Stimulated activated CD4-positive, alpha-beta T cell treated with anti-CD3 and anti-CD28 coated beads, Interleukin-15, amount 100 ng/mL, for 48 hours (primary cell): ENCODE results near the gene ZC3H8.
"Not testable (repeated sequence)": the region's sequence is repeated elsewhere in the genome, so short reads cannot be mapped to it uniquely, and the experiment has no call there.

Experiments
- DNase-seq, 2 donors: peaks; one replicate each; pipeline ENCODE4 v3.0.0-alpha.2; 2020; ENCODE audit warnings: low read depth in 2 of 2

Gene ZC3H8

DNA sequence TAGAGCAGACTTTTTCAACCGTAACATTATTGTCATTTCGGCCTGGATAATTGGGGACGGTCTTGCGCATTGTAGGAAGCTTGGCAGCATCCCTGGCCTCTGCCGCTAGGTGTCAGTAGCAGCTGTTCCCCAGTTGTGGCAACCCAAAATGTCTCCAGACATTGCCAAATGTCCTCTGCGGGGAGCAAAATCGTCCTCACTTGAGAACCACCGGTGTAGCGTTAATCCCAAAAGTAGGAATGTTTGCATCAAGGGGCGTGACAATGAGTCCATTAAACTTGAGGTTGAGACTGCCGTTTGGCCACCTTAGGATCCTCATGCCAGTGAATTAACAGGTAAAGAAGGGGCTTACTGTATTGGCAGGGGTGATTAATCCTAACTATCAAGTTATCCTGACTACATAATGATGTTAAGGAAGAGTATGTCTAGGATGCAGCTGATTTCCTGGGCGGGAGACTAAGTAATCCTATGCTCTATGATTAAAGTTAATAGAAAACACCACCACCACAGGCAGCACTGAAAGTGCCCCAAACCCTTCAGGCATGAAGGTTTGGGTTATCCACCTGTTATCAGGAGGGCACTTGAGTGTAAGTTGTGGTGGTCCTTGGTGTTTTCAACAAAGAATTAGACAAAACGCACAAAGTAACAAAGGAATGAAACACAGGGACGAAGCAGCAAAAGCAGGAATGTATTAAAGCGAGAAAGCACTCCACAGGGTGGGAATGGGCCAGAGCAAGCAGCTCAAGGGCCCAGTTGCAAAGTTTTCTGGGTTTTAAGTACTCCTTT lies 4.9 kb upstream of the ZC3H8 start:
- peak; percentile 71 to 83 for DNase-seq

GRCh38 chr2:112257575-112257974 lies 2.7 kb upstream of the ZC3H8 start:
- DNase-seq, result no peak

DNA sequence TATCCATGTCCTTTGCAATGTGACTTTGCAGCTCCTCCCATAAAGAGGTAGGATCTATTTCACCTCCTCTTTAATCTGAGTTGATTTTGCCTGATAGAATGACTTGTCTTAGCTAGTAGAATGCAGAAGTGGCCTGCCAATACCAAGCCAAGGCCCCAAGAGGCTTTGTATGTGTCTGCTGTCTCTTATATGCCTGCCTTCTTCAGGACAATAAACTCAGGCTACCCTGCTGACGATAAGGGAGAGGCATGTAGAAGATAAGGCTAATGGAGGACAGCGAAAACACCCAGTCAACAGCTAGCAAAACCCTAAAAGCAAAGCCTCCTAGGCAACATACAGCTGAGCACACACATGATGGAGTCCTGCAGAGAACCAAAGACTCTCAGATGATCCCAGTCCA lies 1.8 kb upstream of the ZC3H8 start:
- no peak for DNase-seq

DNA sequence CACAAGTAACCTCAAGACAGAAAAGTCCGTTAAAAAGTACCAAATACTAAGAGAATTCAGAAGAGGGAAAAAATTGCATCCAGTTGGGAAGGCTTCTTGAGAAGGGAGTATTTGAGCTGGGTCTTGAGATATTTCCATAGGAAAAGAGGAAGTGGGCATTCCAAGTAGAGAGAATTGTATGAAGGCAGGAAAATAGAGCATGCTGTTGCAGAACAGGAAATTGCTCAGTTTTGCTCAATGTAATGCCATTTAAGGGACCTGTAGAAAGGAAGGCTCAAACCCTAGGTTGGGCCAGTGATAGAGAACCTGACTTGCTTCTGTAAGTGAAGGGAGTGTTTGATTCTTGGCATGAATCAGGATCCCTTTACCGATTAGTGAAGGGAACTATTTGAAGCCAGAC lies 1.0 kb upstream of the ZC3H8 start:
- DNase-seq, result no peak

GRCh38 chr2:112253261-112253815 lies 1.5 kb downstream of the ZC3H8 start:
- no peak for DNase-seq

- no peak for DNase-seq
Measured at GRCh38 chr2:112251271-112251670, 3.6 kb downstream of the ZC3H8 start.

- DNase-seq, result no peak
Measured at GRCh38 chr2:112244854-112245253, 10.0 kb downstream of the ZC3H8 start.

DNA sequence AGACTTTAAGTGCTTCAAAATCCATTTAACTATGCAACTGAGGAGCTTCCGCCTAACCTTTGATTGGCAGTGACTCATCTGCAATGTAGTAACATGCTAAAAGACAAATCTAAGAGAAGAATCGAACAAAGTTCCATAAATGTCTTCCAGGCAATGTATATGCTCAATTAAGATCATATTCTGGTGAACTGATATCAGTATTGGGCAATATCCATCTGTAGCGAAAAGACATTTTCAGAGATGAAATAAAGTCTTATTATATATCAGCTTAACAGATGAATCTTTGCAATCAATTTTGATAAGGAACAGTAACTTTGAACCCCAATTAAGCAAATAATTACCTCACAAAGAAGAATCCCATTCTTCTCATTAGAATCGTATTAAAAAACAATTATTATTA lies 11.6 kb downstream of the ZC3H8 start:
- DNase-seq, result no peak

DNA sequence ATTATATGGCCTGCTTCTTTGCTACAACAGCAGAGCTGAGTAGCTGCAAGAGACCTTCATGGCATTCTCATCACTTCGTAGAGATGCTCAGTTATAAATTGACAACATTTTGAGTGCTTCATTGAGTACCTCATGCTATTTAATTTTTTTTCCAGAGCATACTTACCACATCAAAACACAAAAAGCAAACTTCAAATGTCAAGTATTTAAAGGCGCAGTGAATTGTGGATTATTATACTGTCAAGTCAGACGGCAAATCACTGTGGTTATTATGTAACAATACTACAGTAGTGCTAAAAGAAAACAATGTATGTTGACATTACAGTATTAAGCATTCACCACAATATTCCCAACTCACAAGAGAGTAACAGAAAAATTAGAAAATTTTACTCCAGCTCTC lies 12.5 kb downstream of the ZC3H8 start:
- DNase-seq, result no peak

GRCh38 chr2:112239862-112240261 lies 15.0 kb downstream of the ZC3H8 start:
- DNase-seq, result no peak

- DNase-seq, result no peak
Measured at GRCh38 chr2:112230371-112230770, 24.5 kb downstream of the ZC3H8 start.

- no peak for DNase-seq
Measured at GRCh38 chr2:112229348-112229747, 25.5 kb downstream of the ZC3H8 start.

GRCh38 chr2:112220831-112221230 lies 34.0 kb downstream of the ZC3H8 start:
- DNase-seq, result no peak

DNA sequence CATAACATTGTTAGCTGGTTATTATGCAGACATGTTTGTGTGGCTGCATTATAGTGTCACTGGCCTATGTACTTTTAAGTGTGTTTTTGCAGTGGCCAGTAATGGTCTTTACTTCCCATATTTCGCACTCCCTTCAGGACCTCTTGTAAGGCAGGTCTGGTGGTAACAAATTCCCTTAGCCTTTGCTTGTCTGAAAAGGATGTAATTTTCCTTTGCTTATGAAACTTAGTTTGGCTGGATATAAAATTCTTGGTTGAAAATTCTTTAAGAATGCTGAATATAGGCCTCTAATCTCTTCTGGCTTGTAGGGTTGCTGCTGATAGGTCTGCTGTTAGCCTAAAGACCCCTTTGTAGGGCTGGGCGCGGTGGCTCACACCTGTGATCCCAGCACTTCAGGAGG lies 34.7 kb downstream of the ZC3H8 start:
- DNase-seq, result no peak

- no peak for DNase-seq
Measured at GRCh38 chr2:112217854-112218253, 37.0 kb downstream of the ZC3H8 start.

- DNase-seq, result no peak
Measured at GRCh38 chr2:112216167-112216566, 38.7 kb downstream of the ZC3H8 start.

DNA sequence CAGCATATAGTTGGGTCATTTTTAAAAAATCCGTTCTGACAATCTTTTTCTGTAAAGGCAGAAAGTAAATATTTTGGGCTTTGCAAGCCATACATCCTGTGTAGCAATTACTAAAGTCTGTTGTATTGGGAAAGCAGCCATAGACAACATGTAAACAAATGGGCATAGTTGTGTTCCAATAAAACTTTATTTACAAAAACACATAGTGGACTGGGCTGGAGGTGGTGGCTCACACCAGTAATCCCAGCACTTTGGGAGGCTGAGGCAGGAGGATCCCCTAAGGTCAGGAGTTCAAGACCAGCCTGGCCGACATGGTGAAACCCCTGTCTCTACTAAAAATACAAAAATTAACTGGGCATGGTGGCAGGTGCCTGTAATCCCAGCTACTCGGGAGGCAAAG lies 46.9 kb downstream of the ZC3H8 start:
- DNase-seq, result not testable (repeated sequence)

DNA sequence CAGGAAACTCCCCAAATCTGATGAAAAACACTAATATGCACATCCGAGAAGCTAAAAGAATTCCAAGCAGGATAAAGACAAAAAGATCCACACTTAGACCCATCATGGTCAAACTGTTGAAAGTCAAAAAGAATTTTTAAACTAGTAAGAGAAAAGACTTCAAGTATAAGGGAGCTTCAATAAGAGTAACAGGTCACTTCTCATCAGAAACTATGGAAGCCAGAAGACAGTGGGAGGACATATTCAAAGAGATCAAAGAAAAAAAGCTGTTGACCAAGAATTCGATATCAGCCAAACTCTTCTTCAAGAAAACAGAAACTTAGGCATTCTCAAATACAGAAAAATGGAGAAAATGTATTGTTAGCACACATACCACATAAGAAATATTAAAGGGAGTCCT lies 50.4 kb downstream of the ZC3H8 start:
- no peak for DNase-seq

GRCh38 chr2:112201696-112202430 lies 53.0 kb downstream of the ZC3H8 start:
- DNase-seq, result no peak

- DNase-seq, result no peak
Measured at GRCh38 chr2:112199188-112199587, 55.7 kb downstream of the ZC3H8 start.

DNA sequence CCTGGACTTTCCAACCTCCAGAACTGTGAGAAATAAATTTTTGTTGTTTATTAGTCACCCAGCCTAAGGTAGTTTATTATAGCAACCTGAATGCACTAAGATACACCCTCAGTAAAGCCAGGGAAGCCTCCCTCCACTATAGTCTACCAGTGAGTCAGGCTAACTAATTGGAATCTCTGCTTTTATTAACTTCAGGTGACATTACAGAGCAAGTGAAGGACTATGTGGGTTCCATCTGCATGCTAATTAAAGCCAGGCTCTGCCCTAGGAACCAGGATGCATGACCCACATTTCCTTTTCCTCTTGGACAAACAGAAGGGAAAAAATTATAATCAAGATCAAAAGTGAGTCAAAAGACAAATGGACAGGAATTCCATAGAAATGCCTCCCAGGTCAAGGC lies 56.1 kb downstream of the ZC3H8 start:
- DNase-seq, result no peak

DNA sequence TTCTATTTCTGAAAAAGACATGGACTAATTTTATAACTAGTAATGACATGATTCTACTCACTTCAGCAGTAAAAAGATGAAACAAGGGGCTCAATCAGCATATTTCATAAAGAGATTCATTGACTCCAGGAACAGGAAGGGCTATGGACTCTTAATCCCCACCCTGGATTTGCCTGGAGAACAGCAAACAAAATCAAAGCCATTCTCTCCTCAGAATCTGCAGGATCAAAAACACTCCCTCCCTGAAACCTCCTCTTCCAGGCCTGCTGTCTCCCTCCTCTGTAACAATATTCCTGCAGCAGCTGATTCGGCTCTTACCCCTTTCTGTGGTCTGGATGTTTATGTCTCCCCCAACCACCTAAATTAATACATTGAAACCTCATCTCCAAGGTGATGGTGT lies 57.0 kb downstream of the ZC3H8 start:
- no peak for DNase-seq

- no peak for DNase-seq
Measured at GRCh38 chr2:112195950-112196349, 58.9 kb downstream of the ZC3H8 start.
